Measurements from ENCODE around the gene SUCO. TPM values are rescaled to one million over a fixed set of nuclear protein-coding genes. Genes with fewer than 3 reads are reported as not detected.

The SUCO gene
- polyA plus RNA-seq, 1 of the 3 experiments (the other 2 are of a cell fraction) = 5.4 TPM

DNA sequence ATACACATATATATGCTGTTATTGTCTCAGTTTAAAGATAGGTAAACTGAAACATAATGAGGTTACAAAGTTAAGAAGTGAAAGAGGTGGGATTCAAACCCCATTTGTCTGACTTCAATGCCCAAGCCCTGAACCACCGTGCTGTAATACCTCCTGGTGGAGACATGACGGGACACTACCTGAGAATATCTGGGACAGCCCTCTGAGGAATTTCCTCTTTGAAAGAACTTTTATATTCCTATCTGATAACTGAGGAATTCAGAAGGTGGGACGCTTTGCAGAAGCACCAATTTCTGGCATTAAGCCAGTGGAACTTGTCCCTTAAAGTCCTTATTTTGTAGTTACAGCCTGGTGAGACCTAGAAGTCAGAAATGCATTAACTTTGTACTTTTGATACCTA is 93.9 kb downstream of the SUCO start:
- no peaks in the 10 kb centered on the region for H3K9me2 ChIP-seq
- H4K20me1 ChIP-seq (ENCODE audit: insufficient read depth) = no peaks in the 10 kb centered on the region
- H3K79me2 ChIP-seq (ENCODE audit: insufficient read depth) = no peaks in the 10 kb centered on the region
- no peak for DNase-seq
- ChIA-PET CTCF (no interaction called here), POLR2A (no interaction called here)
- no peaks in the 10 kb centered on the region for H3K27me3 ChIP-seq (ENCODE audit: insufficient read depth)
- TF ChIP-seq TCF12 (IDR thresholded peaks at IDR 0.05) = no peak
- TF ChIP-seq CHD2 (IDR thresholded peaks at IDR 0.05; ENCODE audit: low read length, partially characterized antibody) = no peak
- no peak for TF ChIP-seq FOXJ3 (CRISPR knock-in tag; IDR thresholded peaks at IDR 0.05)
- TF ChIP-seq SIN3A (IDR thresholded peaks at IDR 0.05; ENCODE audit: borderline replicate concordance, low read depth, low read length) = no peak
- no peak for TF ChIP-seq GATA2 (CRISPR knock-in tag; IDR thresholded peaks at IDR 0.05)
- TF ChIP-seq NFIC (IDR thresholded peaks at IDR 0.05; ENCODE audit: borderline replicate concordance) = no peak
- TF ChIP-seq, protein P1, sequence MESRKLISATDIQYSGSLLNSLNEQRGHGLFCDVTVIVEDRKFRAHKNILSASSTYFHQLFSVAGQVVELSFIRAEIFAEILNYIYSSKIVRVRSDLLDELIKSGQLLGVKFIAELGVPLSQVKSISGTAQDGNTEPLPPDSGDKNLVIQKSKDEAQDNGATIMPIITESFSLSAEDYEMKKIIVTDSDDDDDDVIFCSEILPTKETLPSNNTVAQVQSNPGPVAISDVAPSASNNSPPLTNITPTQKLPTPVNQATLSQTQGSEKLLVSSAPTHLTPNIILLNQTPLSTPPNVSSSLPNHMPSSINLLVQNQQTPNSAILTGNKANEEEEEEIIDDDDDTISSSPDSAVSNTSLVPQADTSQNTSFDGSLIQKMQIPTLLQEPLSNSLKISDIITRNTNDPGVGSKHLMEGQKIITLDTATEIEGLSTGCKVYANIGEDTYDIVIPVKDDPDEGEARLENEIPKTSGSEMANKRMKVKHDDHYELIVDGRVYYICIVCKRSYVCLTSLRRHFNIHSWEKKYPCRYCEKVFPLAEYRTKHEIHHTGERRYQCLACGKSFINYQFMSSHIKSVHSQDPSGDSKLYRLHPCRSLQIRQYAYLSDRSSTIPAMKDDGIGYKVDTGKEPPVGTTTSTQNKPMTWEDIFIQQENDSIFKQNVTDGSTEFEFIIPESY (IDR thresholded peaks at IDR 0.05; ENCODE audit: borderline replicate concordance, low read depth) = no peak
- TF ChIP-seq, protein P2, sequence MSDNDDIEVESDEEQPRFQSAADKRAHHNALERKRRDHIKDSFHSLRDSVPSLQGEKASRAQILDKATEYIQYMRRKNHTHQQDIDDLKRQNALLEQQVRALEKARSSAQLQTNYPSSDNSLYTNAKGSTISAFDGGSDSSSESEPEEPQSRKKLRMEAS (IDR thresholded peaks at IDR 0.05; ENCODE audit: low read depth) = no peak
- TF ChIP-seq MXI1 (IDR thresholded peaks at IDR 0.05; ENCODE audit: low read depth, low read length) = no peak
- no peak overlapping the region for H2AFZ ChIP-seq (ENCODE audit: low read depth)
- no peak overlapping the region for H3K27ac ChIP-seq (ENCODE audit: low read depth in 2 of 2, low read length in 1 of 2)
- no peaks in the 10 kb centered on the region for H3F3A ChIP-seq (replicated peaks; ENCODE audit: insufficient read depth)
- H3K9ac ChIP-seq = no peak overlapping the region
- H3K9me3 ChIP-seq = no peaks in the 10 kb centered on the region
- WGBS (ENCODE audit: low lambda C conversion rate) = 88% methylated on average over 3 of the region's 3 CpGs
- H3K36me3 ChIP-seq (replicated peaks in 1 of 2; ENCODE audit: control insufficient read depth in 1 of 2, insufficient read depth in 2 of 2, low read length in 1 of 2) = no peaks in the 10 kb centered on the region
- no peak overlapping the region for H3K4me2 ChIP-seq
- H3K4me3 ChIP-seq (ENCODE audit: low read depth in 2 of 2, low read length in 1 of 2) = no peak overlapping the region
- no peaks in the 10 kb centered on the region; a peak in 1 of 4 replicates for H3K4me1 ChIP-seq (ENCODE audit: control insufficient read depth in 1 of 2, insufficient read depth in 2 of 2, low read depth in 1 of 2, low read length in 1 of 2)

DNA sequence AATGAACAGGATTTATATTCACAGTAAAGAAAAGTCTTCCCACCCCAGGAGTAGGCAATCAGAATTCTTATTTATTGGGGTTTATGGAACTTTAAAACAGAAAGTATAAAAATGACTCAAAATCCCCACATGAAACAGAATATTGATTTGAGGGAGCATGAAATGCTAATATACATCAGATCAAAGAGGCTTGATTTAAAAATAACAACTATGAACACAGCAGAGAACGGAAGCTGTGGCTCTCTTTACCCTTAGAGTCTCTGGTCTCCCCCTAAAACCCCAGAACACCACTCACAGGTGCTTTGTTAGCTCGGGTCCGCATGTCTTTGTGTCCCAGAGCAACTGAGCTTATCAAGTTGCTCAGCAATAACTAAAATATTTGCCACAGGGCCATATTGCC is 94.8 kb downstream of the SUCO start:
- H3K27me3 ChIP-seq (ENCODE audit: insufficient read depth) = no peaks in the 10 kb centered on the region
- WGBS (ENCODE audit: low lambda C conversion rate) = 68% methylated on average over 3 of the region's 3 CpGs
- no peaks in the 10 kb centered on the region for H3K9me2 ChIP-seq
- CTCF ChIA-PET = no interaction called here
- no peaks in the 10 kb centered on the region for H3K79me2 ChIP-seq (ENCODE audit: insufficient read depth)
- DNase-seq = no peak
- H3F3A ChIP-seq (replicated peaks; ENCODE audit: insufficient read depth) = no peaks in the 10 kb centered on the region
- no peaks in the 10 kb centered on the region for H3K36me3 ChIP-seq (replicated peaks in 1 of 2; ENCODE audit: control insufficient read depth in 1 of 2, insufficient read depth in 2 of 2, low read length in 1 of 2)
- no peak overlapping the region for H2AFZ ChIP-seq (ENCODE audit: low read depth)
- H3K27ac ChIP-seq (ENCODE audit: low read depth in 2 of 2, low read length in 1 of 2) = no peak overlapping the region
- no peaks in the 10 kb centered on the region for H3K9me3 ChIP-seq
- POLR2A ChIA-PET = no interaction called here
- H3K4me3 ChIP-seq (ENCODE audit: low read depth in 2 of 2, low read length in 1 of 2) = no peak overlapping the region
- no peaks in the 10 kb centered on the region; a peak in 1 of 4 replicates for H3K4me1 ChIP-seq (ENCODE audit: control insufficient read depth in 1 of 2, insufficient read depth in 2 of 2, low read depth in 1 of 2, low read length in 1 of 2)
- TF ChIP-seq EP300 (IDR thresholded peaks at IDR 0.05; ENCODE audit: borderline replicate concordance in 1 of 2, low read depth in 1 of 2, low read length in 1 of 2) = no peak
- TF ChIP-seq, protein P3, sequence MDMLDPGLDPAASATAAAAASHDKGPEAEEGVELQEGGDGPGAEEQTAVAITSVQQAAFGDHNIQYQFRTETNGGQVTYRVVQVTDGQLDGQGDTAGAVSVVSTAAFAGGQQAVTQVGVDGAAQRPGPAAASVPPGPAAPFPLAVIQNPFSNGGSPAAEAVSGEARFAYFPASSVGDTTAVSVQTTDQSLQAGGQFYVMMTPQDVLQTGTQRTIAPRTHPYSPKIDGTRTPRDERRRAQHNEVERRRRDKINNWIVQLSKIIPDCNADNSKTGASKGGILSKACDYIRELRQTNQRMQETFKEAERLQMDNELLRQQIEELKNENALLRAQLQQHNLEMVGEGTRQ (IDR thresholded peaks at IDR 0.05; ENCODE audit: borderline replicate concordance, low read depth, low read length) = no peak
- TF ChIP-seq JUND (IDR thresholded peaks at IDR 0.05) = no peak
- no peak for TF ChIP-seq SIN3A (IDR thresholded peaks at IDR 0.05; ENCODE audit: borderline replicate concordance, low read depth, low read length)
- TF ChIP-seq GABPA (IDR thresholded peaks at IDR 0.05; ENCODE audit: low read depth) = no peak
- TF ChIP-seq CHD2 (IDR thresholded peaks at IDR 0.05; ENCODE audit: low read length, partially characterized antibody) = no peak
- no peak for TF ChIP-seq MEF2A (IDR thresholded peaks at IDR 0.05; ENCODE audit: borderline replicate concordance, low read depth)
- no peak for TF ChIP-seq GATA2 (CRISPR knock-in tag; IDR thresholded peaks at IDR 0.05)
- TF ChIP-seq YY1 (IDR thresholded peaks at IDR 0.05; ENCODE audit: low read depth) = no peak
- no peak for TF ChIP-seq RAD21 (IDR thresholded peaks at IDR 0.05; ENCODE audit: low read length)
- TF ChIP-seq NFIC (IDR thresholded peaks at IDR 0.05; ENCODE audit: borderline replicate concordance) = no peak
- no peaks in the 10 kb centered on the region for H4K20me1 ChIP-seq (ENCODE audit: insufficient read depth)
- no peak overlapping the region for H3K9ac ChIP-seq
- H3K4me2 ChIP-seq = no peak overlapping the region

All from SK-N-SH (cell line).